ENCODE results near the gene TBXAS1.
"Not testable (repeated sequence)": the region's sequence is repeated elsewhere in the genome, so short reads cannot be mapped to it uniquely, and the experiment has no call there.

The TBXAS1 gene

DNA sequence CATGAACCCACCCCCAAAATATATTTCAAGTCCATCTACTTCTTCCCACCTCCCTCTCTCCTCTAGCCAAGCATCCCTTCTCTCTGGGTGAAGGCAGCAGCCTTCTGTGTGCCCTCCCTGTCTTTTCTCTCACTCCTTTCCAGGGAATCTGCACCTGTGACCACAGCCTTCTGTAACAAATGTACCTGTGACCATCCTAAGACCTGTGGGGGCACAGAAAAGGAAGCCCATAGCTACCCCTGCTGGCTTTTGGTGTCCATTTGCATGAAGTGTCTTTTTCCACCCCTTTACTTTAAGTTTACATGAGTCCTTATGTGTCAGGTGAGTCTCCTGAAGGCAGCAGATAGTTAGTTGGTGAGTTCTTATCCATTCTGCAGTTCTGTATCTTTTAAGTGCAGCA is 2.0 kb upstream of the TBXAS1 start:
- DNase-seq = peak; percentile 54

DNA sequence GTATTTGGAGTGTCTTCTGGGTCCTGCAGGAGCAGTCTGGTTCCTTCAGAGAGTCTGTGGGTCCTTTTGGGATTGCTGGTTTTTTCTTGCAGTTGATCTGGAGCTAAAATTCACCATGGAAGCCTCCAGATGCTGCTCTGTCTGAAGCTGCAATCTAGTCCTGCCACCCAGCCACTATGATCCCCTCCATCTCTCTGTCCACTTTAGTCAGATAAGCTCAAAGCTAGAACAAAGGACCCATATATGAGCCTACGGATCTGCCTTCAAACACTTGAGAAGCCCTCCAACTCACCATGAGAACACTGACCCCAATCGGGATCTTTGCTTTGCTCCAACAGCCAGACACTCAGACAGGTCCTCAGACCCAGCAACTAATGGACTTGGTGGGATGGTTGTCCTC is 618 bp upstream of the TBXAS1 start:
- DNase-seq = peak; percentile 51

DNA sequence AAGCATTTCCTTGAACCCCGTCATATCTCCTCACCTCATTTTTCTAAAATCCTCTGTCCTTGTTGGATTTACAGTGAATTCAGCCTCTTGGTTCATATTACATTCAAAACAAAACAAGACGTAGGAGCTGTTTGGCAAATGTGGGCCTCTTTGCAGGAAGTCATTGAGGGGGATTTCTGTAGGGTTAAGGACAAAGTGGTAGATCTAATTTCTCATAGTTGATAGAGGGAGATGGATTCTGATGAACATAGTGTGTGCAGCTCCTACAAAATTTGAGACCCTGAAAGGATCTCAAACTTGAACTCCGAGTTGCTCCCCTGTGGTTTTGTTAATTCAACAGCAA is 682 bp downstream of the TBXAS1 start:
- DNase-seq = no peak

DNA sequence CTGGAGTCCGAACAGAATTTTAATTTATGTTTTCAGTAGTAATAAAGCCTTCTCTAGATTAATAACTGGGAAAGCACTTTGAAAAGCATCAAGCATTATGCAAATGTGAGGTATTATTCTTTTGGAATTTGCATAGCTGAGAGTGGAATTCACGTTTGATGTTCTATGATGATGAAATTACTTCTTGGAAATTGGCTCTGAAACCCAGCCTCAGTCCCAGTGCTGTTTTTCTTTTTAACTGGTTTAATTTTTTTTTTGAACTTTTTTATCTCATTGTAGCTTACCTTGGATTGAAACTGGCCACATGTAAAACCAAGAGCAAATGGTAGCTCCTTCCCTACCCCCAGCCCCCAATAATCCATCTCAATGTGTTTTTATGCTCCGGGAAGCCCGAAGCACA is 1.2 kb downstream of the TBXAS1 start:
- DNase-seq = no peak

DNA sequence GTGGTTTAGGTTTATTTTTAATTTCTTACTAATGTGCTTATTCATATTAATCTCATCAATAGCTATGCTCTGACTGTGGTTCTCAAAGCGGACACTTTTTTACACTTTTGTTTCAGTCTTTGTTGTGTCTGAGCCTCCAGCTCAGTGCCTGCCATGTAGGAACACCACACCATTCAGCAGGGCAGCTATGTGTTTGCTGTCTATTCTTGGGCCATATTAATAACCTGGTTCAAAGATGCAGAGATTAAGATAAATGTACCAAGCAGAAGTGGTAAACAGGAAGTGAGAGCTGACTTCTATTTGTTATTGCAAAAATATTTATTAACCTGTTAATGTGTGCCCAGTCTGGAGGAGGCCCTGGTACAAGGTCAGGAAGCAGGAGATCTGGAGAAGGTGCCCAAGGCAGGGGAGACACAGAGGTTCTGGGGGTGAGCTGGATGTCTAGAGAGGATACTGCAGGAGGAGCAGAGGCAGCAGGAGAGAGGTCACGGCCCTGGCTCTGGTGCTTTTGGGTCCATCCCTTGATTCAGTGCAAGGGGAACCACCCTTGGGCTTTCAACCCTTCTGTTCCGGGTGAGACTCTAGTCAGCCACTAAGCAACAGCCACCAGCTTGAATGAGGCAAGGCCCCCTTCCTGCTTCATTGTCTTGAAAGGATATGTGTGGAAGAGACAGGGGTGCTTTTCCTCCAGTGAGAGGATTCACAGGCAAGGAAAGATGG is 1.9 kb downstream of the TBXAS1 start:
- DNase-seq = peak; percentile 37

DNA sequence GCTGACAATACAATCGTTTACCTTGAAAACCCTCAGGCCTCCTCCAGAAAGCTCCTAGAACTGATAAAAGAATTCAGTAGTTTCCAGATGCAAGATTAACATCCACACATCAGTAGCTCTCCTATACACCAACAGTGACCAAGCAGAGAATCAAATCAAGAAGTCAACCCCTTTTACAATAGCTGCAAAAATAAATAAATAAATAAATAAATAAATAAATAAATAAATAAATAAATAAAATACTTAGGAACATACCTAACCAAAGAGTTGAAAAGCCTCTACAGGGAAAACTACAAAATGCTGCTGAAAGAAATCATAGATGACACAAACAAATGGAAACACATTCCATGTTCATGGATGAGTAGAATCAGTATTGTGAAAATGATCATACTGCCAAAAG is 6.8 kb downstream of the TBXAS1 start:
- DNase-seq = not testable (repeated sequence)

DNA sequence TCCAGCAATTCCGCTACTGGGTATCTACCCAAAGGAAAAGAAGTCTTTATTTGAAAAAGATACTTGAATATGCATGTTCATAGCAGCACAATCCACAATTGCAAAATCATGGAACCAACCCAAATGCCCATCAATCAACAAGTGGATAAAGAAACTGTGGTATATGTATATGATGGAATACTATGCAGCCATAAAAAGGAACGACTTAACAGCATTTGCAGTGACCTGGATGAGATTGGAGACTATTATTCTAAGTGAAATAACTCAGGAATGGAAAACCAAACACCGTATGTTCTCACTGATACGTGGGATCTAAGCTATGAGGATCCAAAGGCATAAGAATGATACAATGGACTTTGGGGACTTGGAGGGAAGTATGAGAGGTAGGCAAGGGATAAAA is 8.2 kb downstream of the TBXAS1 start:
- DNase-seq = not testable (repeated sequence)

DNA sequence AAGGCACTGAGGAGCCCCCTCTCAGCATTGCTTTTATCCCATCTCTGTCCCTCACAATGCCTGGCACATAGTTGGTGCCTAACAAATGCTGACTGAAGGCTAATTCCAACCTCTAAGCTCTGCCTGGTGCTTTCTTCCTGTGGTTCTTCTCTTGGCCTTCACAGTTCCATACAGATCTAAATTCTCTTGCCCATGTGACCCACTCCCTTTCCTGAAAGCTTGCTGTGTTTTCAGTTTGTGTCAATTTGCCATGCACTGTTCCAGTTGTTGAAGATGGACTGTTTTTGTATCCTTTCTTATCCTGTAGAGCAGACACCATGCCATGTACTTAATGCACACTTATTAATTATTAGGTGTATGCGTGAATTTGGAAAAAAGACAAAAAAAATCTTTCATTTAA is 9.2 kb downstream of the TBXAS1 start:
- no peak for DNase-seq

DNA sequence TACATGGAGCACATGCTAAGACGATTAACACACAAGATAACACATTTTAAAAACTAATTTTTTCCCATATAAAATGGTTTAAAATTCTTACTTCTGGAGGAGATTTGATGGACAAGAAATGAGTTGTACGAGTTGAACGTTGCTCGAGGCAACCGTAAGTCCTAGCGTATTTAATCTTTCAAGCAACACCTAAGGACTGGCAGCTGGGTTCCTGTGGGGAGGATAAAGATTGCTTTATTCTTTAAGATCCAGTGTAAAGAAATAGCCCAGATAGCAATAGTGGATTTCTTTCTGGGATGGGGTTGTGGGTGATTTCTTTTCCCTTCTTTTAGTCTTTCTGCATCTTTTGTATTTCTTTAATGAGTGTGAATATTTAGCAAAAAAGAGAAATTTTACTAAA is 9.8 kb downstream of the TBXAS1 start:
- DNase-seq = no peak

DNA sequence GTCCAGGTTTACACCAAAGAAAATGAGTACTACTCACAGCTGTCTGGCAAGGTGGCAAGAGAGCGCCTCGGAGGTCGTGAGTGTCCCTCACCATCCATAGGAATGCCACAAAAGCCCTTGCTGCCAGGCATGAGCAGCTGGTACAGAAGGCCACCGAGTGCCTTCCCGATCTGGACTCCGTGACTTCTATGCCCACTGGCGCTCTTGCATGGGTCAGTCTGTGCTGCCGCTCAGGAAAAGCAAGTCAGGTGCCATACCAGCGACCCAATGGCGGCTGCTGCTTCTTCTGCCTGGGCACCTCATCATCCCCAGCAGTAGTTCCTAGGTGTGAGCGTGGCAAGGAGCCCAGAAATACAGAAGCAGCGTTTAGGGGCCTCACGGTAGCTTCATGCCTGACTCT is 11.7 kb downstream of the TBXAS1 start:
- peak; percentile 33 for DNase-seq

DNA sequence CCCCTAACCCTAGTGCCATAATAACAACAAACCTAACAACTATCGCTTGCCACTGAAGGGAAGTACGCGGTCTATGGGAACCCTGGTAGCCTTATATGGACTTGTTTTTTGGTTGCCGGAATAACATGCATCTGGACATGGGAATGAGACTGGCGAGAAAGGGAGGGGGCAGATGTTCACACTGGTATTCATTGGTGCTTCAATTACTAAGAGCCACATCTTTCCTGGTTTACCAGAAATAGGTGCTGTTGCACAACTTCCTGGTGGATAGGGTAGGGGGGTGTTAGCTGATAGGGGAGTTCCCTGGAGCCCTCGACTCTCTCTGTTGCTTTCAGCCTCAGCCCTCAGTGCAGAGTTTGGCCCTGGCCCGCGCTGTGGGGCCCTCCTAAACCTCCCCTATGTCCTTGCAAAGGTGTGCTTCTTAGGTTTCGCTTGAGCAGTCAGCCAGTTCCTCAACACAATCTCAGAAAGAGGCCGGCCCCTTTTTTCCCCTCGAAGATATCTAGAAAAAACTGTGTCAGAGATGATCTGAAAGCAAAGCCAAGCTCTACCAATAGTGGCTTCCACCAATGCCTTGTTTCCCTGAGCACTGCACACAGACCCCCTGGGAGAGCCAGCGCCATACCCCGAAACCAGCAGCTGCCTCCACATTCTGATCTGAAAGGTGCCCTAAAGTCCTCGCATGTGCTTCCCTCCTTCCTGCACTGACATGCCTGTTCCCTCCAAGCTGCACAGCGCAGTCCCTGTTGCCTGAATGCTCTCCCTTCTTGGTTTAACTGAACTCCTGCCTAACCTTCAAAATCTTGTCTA is 13.5 kb downstream of the TBXAS1 start:
- DNase-seq = peak; percentile 37

DNA sequence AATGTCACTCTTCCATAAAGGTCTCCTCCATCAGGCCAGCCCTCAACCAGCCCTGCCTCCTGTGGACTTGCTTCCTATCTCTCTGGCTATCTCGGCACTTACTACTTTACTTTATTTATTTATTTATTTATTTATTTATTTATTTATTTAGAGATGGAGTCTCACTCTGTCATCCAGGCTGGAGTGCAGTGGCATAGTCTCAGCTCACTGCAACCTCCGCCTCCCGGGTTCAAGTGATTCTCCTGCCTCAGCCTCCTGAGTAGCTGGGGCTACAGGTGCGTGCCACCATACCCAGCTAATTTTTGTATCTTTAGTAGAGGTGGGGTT is 14.1 kb downstream of the TBXAS1 start:
- DNase-seq = not testable (repeated sequence)

DNA sequence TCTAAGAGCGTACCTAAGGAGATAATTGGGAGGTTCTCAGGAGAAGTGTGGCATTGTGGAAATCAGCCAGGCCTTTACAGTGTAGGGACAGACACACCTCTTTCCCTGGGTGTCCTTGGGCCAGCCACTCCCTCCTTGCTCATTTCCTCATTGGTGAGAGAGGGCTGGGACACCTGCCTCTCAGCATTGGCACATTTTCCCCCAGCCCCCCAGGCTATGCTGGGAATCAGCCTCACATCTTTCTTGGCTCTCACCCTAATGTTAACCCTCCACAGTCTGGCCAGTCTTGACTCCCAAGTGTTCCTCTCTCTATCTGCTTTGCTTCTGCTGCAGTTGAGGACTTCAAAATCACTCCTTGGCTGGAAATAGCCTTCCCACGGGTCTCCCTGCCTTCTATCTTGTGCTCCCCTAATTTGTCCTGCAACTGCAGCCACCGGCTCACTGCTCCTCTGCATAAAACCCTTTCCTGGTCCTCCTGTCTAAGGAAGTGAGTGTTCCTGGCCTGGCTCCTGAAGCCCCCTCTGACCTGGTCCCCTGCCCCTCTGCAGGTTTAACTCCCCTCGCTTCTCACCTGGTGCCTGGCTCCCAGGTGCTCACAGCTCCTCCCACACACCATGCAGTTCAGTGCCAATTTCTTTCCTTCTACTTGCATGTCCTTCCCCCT is 15.8 kb downstream of the TBXAS1 start:
- peak; percentile 24 for DNase-seq

DNA sequence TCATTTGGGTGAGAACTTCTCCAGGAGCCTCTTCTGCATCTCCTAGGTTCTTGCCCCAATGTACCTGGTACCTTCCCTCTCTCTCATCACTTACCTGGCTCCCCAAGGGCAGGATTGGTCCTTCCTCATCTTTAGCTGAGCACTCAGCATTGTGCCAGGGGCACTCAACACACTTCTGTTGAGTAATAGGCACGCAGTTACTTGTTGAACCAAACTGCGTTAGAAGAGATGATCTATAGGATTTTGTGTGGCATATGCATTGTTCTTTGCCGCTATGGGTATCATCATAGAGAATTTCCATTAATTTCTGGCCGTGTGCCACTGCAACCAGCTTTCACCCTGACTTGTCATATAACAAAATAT is 16.4 kb downstream of the TBXAS1 start:
- peak; percentile 40 for DNase-seq

DNA sequence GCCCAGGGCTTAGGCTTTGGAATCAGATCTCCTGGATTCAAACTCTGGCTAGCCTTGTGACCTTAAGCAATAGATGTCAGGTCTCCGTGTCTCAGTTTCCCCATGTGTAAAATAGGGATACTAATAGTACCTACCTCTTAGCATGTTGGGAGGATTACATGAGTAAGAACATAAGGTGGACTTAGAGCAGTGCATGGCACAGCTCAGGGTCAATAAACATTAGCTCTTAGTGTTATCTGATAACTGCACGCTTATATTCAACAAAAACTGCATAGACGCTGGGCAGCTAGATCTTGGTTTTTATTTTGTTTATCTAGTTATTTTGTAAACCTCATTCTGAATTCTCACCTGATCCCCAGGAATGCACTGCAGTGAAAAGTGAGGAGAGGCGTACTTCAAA is 17.2 kb downstream of the TBXAS1 start:
- no peak for DNase-seq

DNA sequence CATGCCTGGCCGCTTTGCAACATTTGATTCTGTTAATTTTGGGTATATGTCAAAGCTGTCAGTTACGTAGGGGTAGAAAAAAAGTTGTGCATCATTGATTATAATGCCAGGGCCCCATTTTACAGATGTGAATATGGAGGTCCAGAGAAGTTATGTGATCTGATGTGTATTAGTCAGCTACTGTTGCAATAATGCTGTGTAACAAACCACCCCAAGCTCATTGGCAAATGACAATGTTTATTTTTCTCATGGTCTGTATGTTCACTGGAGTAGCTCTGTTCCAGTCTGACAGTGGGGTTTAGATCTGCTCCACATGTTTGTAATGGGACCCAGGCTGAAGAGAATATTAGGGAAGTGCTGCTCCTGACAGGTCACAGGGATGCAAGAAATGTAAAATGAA is 19.2 kb downstream of the TBXAS1 start:
- no peak for DNase-seq

DNA sequence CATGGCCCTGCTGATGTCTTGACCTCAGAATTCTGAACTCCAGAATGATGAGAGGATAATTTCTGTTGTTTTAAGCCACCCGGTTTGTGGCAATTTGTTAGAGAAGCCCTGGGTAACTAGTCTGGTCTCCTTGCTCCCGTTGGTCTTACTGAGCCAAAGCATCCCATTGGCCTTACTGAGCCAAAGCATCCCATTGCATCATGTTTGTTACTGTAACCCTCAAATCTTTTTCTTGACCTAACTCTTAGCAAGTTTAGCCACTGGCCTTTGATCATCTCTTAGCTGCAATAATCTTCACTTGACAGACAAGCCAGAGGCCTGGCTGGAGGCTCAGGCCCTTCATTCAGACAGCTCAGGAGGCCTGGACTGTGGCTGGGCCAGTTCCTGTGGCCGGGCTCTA is 21.8 kb downstream of the TBXAS1 start:
- peak; percentile 19 for DNase-seq

DNA sequence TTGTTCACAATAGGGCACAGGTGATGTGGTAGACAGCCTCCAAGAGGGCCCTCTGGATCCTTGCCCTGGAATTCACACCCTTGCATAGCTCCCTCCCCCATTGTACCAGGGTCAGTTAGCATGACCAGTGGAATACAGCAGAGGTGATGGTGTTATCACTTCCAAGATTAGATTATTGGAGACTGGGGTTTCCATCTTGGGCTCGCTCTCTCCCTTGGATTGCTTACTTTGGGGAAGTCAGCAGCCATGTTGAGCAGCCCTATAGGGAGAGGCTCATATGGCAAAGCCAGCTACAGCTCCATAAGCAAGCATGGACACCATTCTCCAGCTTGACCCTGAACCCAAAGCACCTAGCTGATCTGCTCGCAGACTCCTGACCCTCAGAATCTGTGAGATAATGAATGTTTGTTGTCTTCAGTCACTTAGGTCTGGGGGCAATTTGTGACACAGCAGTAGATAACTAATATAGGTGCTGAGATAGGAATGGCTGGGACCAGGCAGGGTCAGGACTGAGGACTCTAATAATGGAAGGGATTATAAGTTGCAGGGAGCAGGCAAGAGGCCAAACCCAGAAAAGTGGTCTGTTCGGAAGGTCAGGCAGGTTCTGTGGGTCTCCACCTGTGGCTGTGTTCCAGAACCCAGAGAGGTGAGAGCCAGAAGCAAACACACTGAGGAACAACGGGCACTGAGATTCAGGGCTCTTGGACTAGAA is 22.9 kb downstream of the TBXAS1 start:
- peak; percentile 47 for DNase-seq

DNA sequence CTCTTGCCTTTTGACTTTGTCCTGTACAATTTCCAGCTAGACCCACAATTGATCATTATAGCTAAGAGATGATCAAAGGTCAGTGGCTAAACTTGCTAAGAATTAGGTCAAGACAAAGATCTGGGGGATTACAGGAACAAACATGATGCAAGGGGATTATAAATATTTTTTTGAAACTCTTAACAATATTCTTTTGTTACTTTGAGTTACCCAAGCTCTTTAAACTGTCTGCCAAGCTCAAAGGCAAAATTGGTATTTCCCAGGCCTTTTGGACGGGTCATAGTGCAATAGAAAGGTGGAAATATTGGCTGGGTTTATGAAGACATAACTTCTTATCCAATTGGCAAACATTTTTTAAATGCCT is 23.4 kb downstream of the TBXAS1 start:
- DNase-seq = no peak

DNA sequence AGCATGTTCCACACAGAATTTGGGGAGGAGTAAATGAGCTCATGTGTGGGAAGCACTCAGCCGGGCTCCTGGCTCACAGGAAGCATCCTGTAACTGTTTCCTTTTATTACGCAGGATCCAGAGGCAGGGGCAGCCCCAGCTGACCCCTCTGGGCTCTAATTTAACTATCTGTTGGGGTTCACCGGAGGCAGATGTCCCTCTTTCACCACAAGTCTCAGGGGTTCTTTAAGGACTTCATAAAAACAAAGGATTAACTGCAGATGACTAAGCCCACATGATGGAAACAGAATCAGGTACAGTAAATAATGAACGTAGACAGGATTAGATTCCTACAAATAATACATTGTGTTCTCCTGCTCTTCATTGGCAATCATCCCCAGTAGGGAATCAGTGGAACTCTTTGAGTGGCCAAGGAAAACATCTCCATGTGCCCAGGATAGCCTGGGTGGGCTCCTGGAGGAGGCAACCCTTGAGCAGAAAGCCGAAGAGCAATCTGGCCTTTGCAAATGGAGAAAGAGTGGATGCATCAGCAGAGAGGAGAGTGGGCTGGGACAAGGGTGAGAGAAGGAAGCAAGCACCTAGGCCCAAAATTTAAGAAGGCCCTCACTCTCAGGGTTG is 24.6 kb downstream of the TBXAS1 start:
- DNase-seq = peak; percentile 28

DNA sequence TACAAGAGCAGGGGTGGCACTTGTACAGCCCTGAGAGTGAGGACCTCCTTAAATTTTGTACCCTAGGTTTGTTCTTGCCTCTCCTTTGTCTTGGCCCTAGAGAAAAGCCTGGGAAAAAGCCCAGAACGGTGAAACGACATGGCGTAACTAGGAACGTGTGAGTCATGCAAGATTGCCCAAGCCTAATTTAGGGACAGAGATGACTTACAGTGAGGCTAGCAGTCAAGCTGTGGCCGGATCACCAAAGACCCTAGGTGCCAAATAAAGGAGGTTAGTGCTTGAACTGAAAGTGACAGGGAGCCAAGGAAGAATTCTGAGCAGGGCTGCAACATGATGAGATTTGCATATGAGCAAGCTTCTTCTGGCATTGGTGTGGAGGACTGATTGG is 25.1 kb downstream of the TBXAS1 start:
- peak; percentile 37 for DNase-seq

DNA sequence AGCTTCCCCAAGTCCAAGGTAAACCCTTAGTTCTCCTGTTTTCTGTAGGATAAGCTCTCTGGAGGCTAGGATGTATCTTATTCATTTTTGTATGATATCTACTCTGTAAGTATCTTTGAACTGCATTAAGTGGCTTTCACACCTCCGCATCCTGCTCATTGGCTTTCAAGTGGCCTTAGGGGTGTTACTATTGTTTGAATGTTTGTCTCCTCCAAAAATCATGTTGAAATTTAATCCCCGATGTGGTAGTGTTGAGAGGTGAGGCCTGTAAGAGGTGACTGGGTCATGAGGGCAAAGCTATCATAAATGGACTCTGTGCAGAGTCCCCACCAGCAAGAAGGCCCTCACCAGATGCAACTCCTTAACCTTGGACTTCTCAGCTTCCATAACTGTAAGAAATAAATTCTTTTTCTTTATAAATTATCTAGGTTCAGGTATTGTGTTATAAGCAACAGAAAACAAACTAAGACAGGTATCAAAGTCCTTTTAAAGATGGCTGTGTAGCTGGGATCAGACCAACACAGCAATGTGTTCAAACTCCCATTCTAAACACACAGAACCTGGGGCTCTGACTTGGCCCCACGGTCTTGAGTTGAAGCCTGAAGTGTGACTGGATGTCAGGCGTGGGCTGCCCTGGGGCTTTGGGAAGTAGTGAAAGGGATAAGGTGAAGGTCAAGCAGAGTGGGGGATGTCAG is 25.9 kb downstream of the TBXAS1 start:
- DNase-seq = peak; percentile 51

All from activated CD8-positive, alpha-beta memory T cell treated with anti-CD3 and anti-CD28 coated beads for 24 hours (primary cell).